Measurements from ENCODE around the gene CHRD. TPM values are rescaled to one million over a fixed set of nuclear protein-coding genes. Genes with fewer than 3 reads are reported as not detected.

Gene CHRD
- total RNA-seq, 1 donor from 2014 or later: not detected

GRCh38 chr3:184409946-184410500, 30.2 kb downstream of the CHRD start:
- no peak for TF ChIP-seq CTCF (conservative IDR thresholded peaks at IDR 0.05; ENCODE audit: low read depth, low read length)
- DNase-seq (ENCODE audit: low read depth): no peak
- H3K4me3 ChIP-seq (ENCODE audit: low read depth, low read length): no peak overlapping the region

- no peak for TF ChIP-seq CTCF (conservative IDR thresholded peaks at IDR 0.05; ENCODE audit: low read depth, low read length)
- H3K4me3 ChIP-seq (ENCODE audit: low read depth, low read length): no peak overlapping the region
- no peak for DNase-seq (ENCODE audit: low read depth)
Observed at GRCh38 chr3:184414418-184415202, 34.8 kb downstream of the CHRD start.

DNA sequence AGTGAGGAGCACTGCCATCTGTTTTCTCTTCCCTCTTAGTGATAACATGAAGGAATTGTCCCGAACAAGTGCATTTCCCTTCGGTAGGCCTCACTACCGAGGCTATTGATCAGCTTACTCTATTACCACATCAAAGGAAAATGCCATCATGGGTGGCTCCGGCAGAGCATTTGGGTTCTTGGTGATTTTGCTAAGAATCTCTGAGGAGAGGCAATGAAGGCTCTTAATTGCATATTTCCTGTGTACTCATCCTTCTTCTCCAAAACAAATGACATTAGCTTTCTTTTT, 35.3 kb downstream of the CHRD start:
- no peak for TF ChIP-seq CTCF (conservative IDR thresholded peaks at IDR 0.05; ENCODE audit: low read depth, low read length)
- H3K4me3 ChIP-seq (ENCODE audit: low read depth, low read length): no peak overlapping the region
- DNase-seq (ENCODE audit: low read depth): no peak

GRCh38 chr3:184417619-184418327, 37.9 kb downstream of the CHRD start:
- no peak overlapping the region for H3K4me3 ChIP-seq (ENCODE audit: low read depth, low read length)
- peak; percentile 91 for TF ChIP-seq CTCF (conservative IDR thresholded peaks at IDR 0.05; ENCODE audit: low read depth, low read length)
- DNase-seq (ENCODE audit: low read depth): no peak

- no peak for DNase-seq (ENCODE audit: low read depth)
- TF ChIP-seq CTCF (conservative IDR thresholded peaks at IDR 0.05; ENCODE audit: low read depth, low read length): no peak
Observed at GRCh38 chr3:184419171-184419570, 39.3 kb downstream of the CHRD start.

DNA sequence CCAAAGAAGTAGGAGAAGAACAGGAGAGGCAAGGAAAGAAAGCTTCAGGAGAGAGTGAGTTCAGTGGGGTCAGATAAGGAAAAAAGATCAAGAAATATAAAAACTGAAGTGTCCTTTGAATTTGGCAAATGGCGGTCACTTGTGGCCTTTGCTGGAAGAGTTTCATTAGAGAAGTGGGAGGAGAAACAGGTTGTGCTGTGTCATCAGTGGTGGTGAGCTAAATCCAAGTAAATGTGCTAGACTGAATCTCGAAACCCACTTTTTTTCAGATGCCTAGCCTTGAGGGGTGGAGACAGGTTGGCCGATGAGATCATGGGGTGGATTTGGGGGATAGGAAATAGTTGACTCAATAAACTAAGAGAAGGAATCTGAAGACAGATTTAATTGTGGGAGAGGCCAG, 43.7 kb downstream of the CHRD start:
- TF ChIP-seq CTCF (conservative IDR thresholded peaks at IDR 0.05; ENCODE audit: low read depth, low read length): no peak
- no peak for DNase-seq (ENCODE audit: low read depth)
- no peak overlapping the region for H3K4me3 ChIP-seq (ENCODE audit: low read depth, low read length)

More at GRCh38 chr3:184419171-184419570, 39.3 kb downstream of the CHRD start:
- no peak overlapping the region for H3K4me3 ChIP-seq (ENCODE audit: low read depth, low read length)

All from epithelial cell of proximal tubule (primary cell).